ENCODE results near the gene TFR2.
A peak's percentile ranks its signal among the peaks of the same experiment; 100 is the strongest.

TFR2 gene

GRCh38 chr7:100585511-100586265 is 55.7 kb downstream of the TFR2 start, which contains the start of gene LRCH4:
TSS of gene LRCH4 (minus strand) at chr7:100586129. CDS start at chr7:100586100, 29 bp downstream.
- peaks cover 18 to 20% (median 19%) of the 10 kb centered on the region in 3 donors for H3K36me3 ChIP-seq
- H3K4me3 ChIP-seq: peak within 1 kb of the TSS; percentile 82 to 84
- TF ChIP-seq, protein P1, sequence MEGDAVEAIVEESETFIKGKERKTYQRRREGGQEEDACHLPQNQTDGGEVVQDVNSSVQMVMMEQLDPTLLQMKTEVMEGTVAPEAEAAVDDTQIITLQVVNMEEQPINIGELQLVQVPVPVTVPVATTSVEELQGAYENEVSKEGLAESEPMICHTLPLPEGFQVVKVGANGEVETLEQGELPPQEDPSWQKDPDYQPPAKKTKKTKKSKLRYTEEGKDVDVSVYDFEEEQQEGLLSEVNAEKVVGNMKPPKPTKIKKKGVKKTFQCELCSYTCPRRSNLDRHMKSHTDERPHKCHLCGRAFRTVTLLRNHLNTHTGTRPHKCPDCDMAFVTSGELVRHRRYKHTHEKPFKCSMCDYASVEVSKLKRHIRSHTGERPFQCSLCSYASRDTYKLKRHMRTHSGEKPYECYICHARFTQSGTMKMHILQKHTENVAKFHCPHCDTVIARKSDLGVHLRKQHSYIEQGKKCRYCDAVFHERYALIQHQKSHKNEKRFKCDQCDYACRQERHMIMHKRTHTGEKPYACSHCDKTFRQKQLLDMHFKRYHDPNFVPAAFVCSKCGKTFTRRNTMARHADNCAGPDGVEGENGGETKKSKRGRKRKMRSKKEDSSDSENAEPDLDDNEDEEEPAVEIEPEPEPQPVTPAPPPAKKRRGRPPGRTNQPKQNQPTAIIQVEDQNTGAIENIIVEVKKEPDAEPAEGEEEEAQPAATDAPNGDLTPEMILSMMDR (IDR thresholded peaks at IDR 0.05): no peak
- peaks cover 0 to 9% of the 10 kb centered on the region in 2 donors for H3K27me3 ChIP-seq
- peak within 1 kb of the TSS; percentile 89 to 90 for H3K27ac ChIP-seq
- peaks cover 0 to 52% (median 29%) of the 10 kb centered on the region in 4 donors for H3K4me1 ChIP-seq
- H3K9me3 ChIP-seq: no peaks in the 10 kb centered on the region
- peak in 1 of 2 donors; percentile 79 for DNase-seq
- intact Hi-C loops (cut with DNase I; ENCODE audit: low total_unique reads): loop anchor here (5.0 kb wide), 1 partner anchor 92 kb away; no protein-coding TSS in a partner anchor

DNA sequence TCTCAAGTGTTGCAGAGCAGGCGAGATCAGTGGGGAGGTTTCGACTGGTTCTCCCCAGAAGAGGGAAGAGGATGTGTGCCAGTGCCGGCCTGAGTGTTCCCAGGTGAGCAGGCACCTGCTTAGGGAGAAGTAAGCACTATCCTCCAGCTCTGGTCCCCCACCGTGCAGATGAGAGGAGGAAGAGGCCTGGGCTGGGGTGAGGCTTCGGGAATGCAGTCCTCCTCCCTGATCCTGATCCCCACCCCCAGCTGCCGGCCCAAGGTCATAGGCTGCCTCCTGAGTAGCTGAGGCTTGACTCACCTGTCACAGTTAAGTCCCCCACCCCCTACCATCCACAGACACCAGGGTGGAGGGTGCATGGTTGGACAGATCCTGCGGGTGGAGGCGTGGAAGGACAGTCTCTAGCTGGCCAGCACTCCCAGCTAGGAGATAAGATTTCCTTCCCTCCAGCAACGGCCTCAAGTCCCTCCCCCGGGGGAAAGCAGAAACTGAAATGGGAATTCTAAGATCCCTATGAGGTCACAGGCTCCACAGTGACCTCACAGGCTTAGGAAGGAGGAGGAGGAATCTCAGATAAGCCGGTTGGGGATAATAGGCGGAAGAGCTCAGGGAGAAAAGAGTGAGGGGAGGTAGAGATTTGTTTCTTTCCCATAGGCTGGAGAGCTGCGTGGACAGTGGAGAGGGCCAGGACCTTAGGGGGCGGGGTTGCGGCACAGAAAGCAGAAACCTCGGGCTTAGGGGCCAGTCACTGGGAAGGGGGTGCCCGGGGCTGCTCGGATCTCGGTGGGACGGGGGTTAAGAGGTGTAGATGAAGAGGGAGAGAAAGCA is 56.5 kb downstream of the TFR2 start:
- TF ChIP-seq, protein P1 (IDR thresholded peaks at IDR 0.05): no peak
- DNase-seq: no peak
- Histone ChIP-seq H3K27me3 (peaks cover 0 to 2% of the 10 kb centered on the region in 2 donors), H3K4me1 (peaks cover 0 to 47% (median 28%) of the 10 kb centered on the region in 4 donors), H3K9me3 (no peaks in the 10 kb centered on the region), H3K4me3 (peak overlapping the region; percentile 82 to 84), H3K36me3 (peaks cover 22 to 27% (median 24%) of the 10 kb centered on the region in 3 donors), H3K27ac (peak overlapping the region; percentile 89 to 90)
- intact Hi-C loops (cut with DNase I; ENCODE audit: low total_unique reads): loop anchor here (5.0 kb wide), 1 partner anchor 92 kb away; no protein-coding TSS in a partner anchor

- Histone ChIP-seq H3K27ac (no peak overlapping the region), H3K36me3 (peaks cover 29 to 35% (median 31%) of the 10 kb centered on the region in 3 donors), H3K4me3 (peak overlapping the region; percentile 82 to 84), H3K27me3 (no peaks in the 10 kb centered on the region), H3K9me3 (no peaks in the 10 kb centered on the region), H3K4me1 (peaks cover 0 to 47% (median 28%) of the 10 kb centered on the region in 4 donors)
- peak in 1 of 2 donors; percentile 64 for DNase-seq
- TF ChIP-seq, protein P1 (IDR thresholded peaks at IDR 0.05): no peak
- intact Hi-C loops (cut with DNase I; ENCODE audit: low total_unique reads): no loop called here
Observed at GRCh38 chr7:100584054-100584682, 57.2 kb downstream of the TFR2 start.

DNA sequence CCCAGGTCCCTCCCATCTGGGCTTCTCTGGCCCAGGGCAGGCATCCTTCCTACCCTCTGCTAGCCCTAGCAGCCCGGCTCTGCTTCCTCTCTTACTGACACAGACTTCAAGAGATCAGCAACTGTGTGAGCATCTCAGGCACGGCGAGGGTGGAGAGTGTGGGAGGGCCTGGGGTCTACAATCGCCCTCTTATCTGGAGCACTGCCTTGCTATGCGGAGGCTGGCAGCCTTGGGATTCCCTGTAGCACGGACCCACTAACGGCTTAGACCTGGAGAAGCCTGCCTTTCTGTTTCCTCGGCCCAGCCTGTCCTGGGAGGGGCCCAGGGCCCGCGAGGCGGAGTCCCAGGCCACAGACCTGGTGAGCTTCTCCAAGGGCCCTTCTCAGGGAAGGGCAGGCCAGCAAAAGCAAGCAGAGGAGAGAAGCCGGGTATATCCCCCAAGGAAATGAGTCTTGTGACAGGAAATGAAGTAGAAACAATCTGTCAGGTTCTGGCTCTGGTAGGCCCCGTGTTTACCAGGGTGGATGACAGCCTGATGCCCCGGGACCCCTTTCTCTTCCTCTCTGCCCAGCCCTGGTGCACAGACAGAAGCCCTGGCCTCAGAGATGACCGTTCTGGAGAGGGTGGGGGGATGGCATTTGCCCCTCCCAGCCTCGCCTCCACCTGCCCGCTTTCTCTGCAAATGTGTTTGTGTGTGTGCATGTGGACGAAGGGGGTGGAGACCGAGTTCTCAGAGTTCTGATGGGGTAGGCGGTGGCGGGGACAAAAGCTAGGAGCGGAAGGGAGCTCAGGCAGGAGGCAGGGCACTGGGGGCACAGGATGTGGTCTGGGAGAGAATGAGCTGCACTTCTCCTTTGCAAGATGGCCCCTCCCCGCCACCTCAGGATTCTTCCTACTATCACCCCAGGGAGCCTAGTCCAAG is 58.0 kb downstream of the TFR2 start:
- TF ChIP-seq, protein P1 (IDR thresholded peaks at IDR 0.05): no peak
- Histone ChIP-seq H3K27ac (no peak overlapping the region), H3K4me3 (peak overlapping the region; percentile 82 to 84), H3K9me3 (no peaks in the 10 kb centered on the region), H3K36me3 (peaks cover 37 to 42% (median 39%) of the 10 kb centered on the region in 3 donors), H3K27me3 (no peaks in the 10 kb centered on the region), H3K4me1 (peaks cover 0 to 47% (median 28%) of the 10 kb centered on the region in 4 donors)
- intact Hi-C loops (cut with DNase I; ENCODE audit: low total_unique reads): no loop called here
- DNase-seq: peak; percentile 74 to 82
